Left lung (tissue), 10 donors: Measurements from ENCODE around the gene USP31. TPM values are rescaled to one million over a fixed set of nuclear protein-coding genes. Genes with fewer than 3 reads are reported as not detected.

Experiments used
- ATAC-seq: fragments of 200-7000 bp; cut with Tn5 transposase; one replicate; pipeline ENCODE4 v1.9.1; 2020; ENCODE audit warnings: moderate library complexity
- DNase-seq, 4 donors: peaks; one replicate each; pipeline ENCODE4 v3.0.0-alpha.2; 2013 to 2020
- H3K27ac ChIP-seq, 2 donors: fragments of 200-600 bp; sonication (generic) in 1 of 2; one replicate each; pipeline versions ENCODE4 v1.5.0 to v1.8.0; 2020 to 2021
- H3K27me3 ChIP-seq, 2 donors: fragments of 200-600 bp; sonication (generic) in 1 of 2; one replicate each; pipeline versions ENCODE4 v1.5.0 to v1.8.0; 2020 to 2021
- H3K36me3 ChIP-seq, 2 donors: fragments of 200-600 bp; sonication (generic) in 1 of 2; one replicate each; pipeline versions ENCODE4 v1.5.0 to v1.8.0; 2020 to 2021
- H3K4me1 ChIP-seq, 2 donors: fragments of 200-600 bp; one replicate each; pipeline ENCODE4 v1.8.0; 2021
- H3K4me3 ChIP-seq, 2 donors: fragments of 200-600 bp; sonication (generic) in 1 of 2; one replicate each; pipeline versions ENCODE4 v1.5.0 to v1.8.0; 2020 to 2021; ENCODE audit warnings: mild to moderate bottlenecking in 1 of 2
- H3K9me3 ChIP-seq, 2 donors: fragments of 200-600 bp; sonication (generic) in 1 of 2; one replicate each; pipeline versions ENCODE4 v1.5.0 to v1.8.0; 2020 to 2021
- intact Hi-C, 2 donors: fragments of 100-400 bp; cut with DNase I; formaldehyde crosslinking; loops; one replicate each; pipeline versions ENCODE4 v1.11.2 to v1.14.2; 2022
- polyA plus RNA-seq, 6 donors: library from polyadenylated mRNA; unstranded; fragments of 120-200 nt; gene quantifications; one replicate each; pipeline ENCODE4 v1.2.1, GENCODE V29; 2013; ENCODE audit not compliant: insufficient read length in 6 of 6
- total RNA-seq, 2 donors: library from RNA; stranded (reverse); fragmentation: NEBNext Ultra II Directional; extraction: Animal tissue kit (Norgen Biotek cat#: 25700); gene quantifications; one replicate each; pipeline ENCODE4 v1.2.1, GENCODE V29; 2021
- TF ChIP-seq, protein P1 (sequence below), 2 donors: fragments of 200-600 bp; sonication (generic) in 1 of 2; IDR thresholded peaks; one replicate each; pipeline versions ENCODE4 v1.5.0 to v1.8.0; 2021; ENCODE audit warnings: antibody characterized with exemption in 2 of 2
- donor health status: DM: no; HTN: yes; CAD: no.
- donor health status: DM: no; HTN: no; CAD: no.

Gene USP31
- total and polyA plus RNA-seq, 8 donors, result 8.7 to 17.7 (median 9.8) TPM

DNA sequence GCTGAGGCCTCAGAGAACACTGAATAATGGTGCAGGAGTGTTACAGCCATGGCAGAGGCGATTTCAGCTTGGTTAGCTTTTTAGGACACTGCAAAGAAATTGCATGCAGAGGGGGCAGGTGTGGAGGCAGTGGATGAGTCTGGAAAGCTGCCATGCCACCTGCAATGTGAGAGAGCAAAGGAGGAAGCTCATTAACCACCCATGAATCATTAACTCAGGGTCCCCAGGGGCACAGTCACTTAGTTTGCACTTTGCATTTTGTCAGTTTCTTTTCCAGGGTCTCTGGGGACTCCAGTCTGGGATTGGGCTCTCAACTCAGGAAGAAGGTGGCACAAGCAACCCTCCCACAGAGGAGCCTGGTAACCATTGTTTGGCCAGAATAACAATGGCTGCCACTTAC is 132.9 kb downstream of the USP31 start:
- DNase-seq (no peak), ATAC-seq (no peak)
- Histone ChIP-seq H3K9me3 (no peaks in the 10 kb centered on the region), H3K4me1 (no peaks in the 10 kb centered on the region), H3K36me3 (no peaks in the 10 kb centered on the region), H3K27me3 (no peaks in the 10 kb centered on the region), H3K4me3 (no peak overlapping the region), H3K27ac (no peak overlapping the region)
- intact Hi-C loops, result no loop called here
- TF ChIP-seq, protein P1, sequence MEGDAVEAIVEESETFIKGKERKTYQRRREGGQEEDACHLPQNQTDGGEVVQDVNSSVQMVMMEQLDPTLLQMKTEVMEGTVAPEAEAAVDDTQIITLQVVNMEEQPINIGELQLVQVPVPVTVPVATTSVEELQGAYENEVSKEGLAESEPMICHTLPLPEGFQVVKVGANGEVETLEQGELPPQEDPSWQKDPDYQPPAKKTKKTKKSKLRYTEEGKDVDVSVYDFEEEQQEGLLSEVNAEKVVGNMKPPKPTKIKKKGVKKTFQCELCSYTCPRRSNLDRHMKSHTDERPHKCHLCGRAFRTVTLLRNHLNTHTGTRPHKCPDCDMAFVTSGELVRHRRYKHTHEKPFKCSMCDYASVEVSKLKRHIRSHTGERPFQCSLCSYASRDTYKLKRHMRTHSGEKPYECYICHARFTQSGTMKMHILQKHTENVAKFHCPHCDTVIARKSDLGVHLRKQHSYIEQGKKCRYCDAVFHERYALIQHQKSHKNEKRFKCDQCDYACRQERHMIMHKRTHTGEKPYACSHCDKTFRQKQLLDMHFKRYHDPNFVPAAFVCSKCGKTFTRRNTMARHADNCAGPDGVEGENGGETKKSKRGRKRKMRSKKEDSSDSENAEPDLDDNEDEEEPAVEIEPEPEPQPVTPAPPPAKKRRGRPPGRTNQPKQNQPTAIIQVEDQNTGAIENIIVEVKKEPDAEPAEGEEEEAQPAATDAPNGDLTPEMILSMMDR (IDR thresholded peaks at IDR 0.05), result no peak

DNA sequence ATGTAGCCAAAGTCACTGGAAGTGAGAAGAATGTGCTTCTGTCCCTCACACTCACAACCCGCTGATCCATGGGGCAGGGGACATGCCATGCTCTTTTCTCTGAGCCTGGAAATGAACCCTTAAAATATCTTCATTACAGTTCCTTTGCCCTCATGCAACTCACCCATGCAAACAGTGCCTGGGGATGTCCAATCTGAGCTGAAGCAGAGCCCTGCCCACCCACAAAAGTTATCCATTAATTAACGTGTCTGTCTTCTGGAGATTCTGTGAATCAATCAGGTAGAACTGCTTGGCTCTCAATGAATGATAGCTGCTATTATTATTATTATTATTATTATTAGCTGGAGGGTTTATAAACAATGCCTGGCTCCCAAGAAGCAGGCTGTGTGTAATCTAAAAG is 133.7 kb downstream of the USP31 start:
- H3K4me3 ChIP-seq, result no peak overlapping the region
- intact Hi-C loops, result no loop called here
- no peaks in the 10 kb centered on the region for H3K4me1 ChIP-seq
- DNase-seq (no peak), ATAC-seq (no peak)
- H3K36me3 ChIP-seq, result no peaks in the 10 kb centered on the region
- no peak overlapping the region for H3K27ac ChIP-seq
- H3K27me3 ChIP-seq, result no peaks in the 10 kb centered on the region
- H3K9me3 ChIP-seq, result no peaks in the 10 kb centered on the region
- TF ChIP-seq, protein P1 (IDR thresholded peaks at IDR 0.05), result no peak

DNA sequence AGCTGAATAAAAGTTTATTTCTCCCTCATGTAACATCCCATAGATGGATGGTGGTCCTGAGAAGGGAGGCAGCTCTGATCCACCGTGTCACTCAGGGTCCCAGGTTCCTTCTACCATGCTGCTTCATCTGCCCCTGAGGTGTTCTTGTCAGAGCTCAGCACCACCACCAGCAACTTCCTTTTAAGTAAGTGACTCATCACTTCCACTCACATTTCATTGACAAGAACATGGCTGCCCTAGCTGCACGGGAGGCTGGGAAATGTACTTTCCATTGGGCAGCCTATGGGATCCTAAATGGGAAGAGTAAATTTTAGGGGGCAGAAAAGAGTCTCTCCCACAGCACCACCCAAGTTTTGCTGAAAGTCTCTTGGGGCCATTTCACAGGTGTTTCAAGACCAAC is 134.7 kb downstream of the USP31 start:
- DNase-seq, result no peak

More for the DNA sequence above, 134.7 kb downstream of the USP31 start:
- intact Hi-C loops, result no loop called here
- Histone ChIP-seq H3K27me3 (no peaks in the 10 kb centered on the region), H3K9me3 (no peaks in the 10 kb centered on the region), H3K4me1 (no peaks in the 10 kb centered on the region), H3K4me3 (no peak overlapping the region), H3K27ac (no peak overlapping the region), H3K36me3 (no peaks in the 10 kb centered on the region)
- ATAC-seq, result no peak
- TF ChIP-seq, protein P1 (IDR thresholded peaks at IDR 0.05), result no peak

Other genes starting within 250 kb of the USP31 start
- gene SCNN1G, start 33.3 kb upstream of the USP31 start, total RNA-seq, result 1 to 10 TPM; 5.4 to 7.8 TPM
- gene SCNN1G, start 33.3 kb upstream of the USP31 start, polyA plus RNA-seq, result 1 to 10 TPM; 3.8 to 6.1 (median 4.6) TPM
- gene SCNN1B, start 152.8 kb upstream of the USP31 start, total RNA-seq, result 10 to 100 TPM; 25.1 to 28.6 TPM
- 1 to 10 TPM; 2.4 to 4.0 (median 3.0) TPM for gene SCNN1B, start 152.8 kb upstream of the USP31 start, polyA plus RNA-seq